ENCODE measurements around the gene TTC17.

DNA sequence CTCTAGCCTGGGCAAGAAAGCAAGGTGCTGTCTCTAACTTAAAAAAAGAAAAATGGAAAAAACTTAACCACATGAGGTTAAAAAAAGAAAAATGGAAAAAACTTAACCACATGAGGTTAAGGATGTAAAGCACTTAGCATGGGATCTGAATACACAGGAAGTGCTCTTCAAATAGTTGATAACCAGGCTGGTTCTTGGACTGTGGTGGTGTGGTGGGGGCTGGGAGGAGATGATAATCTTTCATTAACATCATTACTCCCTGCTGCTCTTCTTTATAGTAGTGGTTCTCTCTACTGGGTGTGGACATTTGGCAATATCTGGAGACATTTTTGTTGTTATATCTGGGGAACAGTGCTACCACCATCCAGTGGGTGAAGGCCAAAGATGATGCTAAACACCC lies 88.4 kb downstream of the TTC17 start:
- no peak for TF ChIP-seq RAD21 (IDR thresholded peaks at IDR 0.05)
- TF ChIP-seq, protein P1, sequence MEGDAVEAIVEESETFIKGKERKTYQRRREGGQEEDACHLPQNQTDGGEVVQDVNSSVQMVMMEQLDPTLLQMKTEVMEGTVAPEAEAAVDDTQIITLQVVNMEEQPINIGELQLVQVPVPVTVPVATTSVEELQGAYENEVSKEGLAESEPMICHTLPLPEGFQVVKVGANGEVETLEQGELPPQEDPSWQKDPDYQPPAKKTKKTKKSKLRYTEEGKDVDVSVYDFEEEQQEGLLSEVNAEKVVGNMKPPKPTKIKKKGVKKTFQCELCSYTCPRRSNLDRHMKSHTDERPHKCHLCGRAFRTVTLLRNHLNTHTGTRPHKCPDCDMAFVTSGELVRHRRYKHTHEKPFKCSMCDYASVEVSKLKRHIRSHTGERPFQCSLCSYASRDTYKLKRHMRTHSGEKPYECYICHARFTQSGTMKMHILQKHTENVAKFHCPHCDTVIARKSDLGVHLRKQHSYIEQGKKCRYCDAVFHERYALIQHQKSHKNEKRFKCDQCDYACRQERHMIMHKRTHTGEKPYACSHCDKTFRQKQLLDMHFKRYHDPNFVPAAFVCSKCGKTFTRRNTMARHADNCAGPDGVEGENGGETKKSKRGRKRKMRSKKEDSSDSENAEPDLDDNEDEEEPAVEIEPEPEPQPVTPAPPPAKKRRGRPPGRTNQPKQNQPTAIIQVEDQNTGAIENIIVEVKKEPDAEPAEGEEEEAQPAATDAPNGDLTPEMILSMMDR (IDR thresholded peaks at IDR 0.05; ENCODE audit: low read depth, low read length, missing input control), result no peak
- no peak for TF ChIP-seq YY1 (IDR thresholded peaks at IDR 0.05)
- TF ChIP-seq ZBTB33 (IDR thresholded peaks at IDR 0.05), result no peak
- TF ChIP-seq MAX (IDR thresholded peaks at IDR 0.05), result no peak
- no peak for TF ChIP-seq JUND (IDR thresholded peaks at IDR 0.05)
- TF ChIP-seq EGR1 (IDR thresholded peaks at IDR 0.05; ENCODE audit: low read depth in 2 of 2), result no peak
- TF ChIP-seq, protein P2, sequence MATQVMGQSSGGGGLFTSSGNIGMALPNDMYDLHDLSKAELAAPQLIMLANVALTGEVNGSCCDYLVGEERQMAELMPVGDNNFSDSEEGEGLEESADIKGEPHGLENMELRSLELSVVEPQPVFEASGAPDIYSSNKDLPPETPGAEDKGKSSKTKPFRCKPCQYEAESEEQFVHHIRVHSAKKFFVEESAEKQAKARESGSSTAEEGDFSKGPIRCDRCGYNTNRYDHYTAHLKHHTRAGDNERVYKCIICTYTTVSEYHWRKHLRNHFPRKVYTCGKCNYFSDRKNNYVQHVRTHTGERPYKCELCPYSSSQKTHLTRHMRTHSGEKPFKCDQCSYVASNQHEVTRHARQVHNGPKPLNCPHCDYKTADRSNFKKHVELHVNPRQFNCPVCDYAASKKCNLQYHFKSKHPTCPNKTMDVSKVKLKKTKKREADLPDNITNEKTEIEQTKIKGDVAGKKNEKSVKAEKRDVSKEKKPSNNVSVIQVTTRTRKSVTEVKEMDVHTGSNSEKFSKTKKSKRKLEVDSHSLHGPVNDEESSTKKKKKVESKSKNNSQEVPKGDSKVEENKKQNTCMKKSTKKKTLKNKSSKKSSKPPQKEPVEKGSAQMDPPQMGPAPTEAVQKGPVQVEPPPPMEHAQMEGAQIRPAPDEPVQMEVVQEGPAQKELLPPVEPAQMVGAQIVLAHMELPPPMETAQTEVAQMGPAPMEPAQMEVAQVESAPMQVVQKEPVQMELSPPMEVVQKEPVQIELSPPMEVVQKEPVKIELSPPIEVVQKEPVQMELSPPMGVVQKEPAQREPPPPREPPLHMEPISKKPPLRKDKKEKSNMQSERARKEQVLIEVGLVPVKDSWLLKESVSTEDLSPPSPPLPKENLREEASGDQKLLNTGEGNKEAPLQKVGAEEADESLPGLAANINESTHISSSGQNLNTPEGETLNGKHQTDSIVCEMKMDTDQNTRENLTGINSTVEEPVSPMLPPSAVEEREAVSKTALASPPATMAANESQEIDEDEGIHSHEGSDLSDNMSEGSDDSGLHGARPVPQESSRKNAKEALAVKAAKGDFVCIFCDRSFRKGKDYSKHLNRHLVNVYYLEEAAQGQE (IDR thresholded peaks at IDR 0.05), result no peak
- no peak for TF ChIP-seq HNF4A (conservative IDR thresholded peaks at IDR 0.05)
- no peak for TF ChIP-seq GABPA (IDR thresholded peaks at IDR 0.05 in 1 of 2, conservative IDR thresholded peaks at IDR 0.05 in 1 of 2)
- TF ChIP-seq SP1 (IDR thresholded peaks at IDR 0.05), result no peak
- TF ChIP-seq ATF3 (IDR thresholded peaks at IDR 0.05), result no peak

Data from liver (tissue), 3 donors.